Muscle layer of colon (tissue), 2 donors: Measurements from ENCODE around the gene CDKAL1.
"Not testable (repeated sequence)": the region's sequence is repeated elsewhere in the genome, so short reads cannot be mapped to it uniquely, and the experiment has no call there.

Experiments used
- H3K27ac ChIP-seq: one replicate; pipeline ENCODE4 v1.7.0; 2013; ENCODE audit warnings: low read depth, mild to moderate bottlenecking, low read length, moderate library complexity
- H3K27me3 ChIP-seq, 2 donors: one replicate each; pipeline ENCODE4 v1.7.0; 2013; ENCODE audit warnings: low read length in 2 of 2, mild to moderate bottlenecking in 2 of 2; ENCODE audit not compliant: insufficient read depth in 2 of 2, control insufficient read depth in 1 of 2
- H3K36me3 ChIP-seq: one replicate; pipeline ENCODE4 v1.7.0; 2013; ENCODE audit warnings: mild to moderate bottlenecking, low read length; ENCODE audit not compliant: insufficient read depth
- H3K4me1 ChIP-seq: one replicate; pipeline ENCODE4 v1.7.0; 2013; ENCODE audit warnings: mild to moderate bottlenecking, low read length; ENCODE audit not compliant: insufficient read depth
- H3K4me3 ChIP-seq, 2 donors: one replicate each; pipeline ENCODE4 v1.7.0; 2013; ENCODE audit warnings: low read length in 2 of 2, low read depth in 1 of 2, mild to moderate bottlenecking in 1 of 2, moderate library complexity in 1 of 2
- H3K9ac ChIP-seq: one replicate; pipeline ENCODE4 v1.7.0; 2013; ENCODE audit warnings: low read length
- H3K9me3 ChIP-seq: one replicate; pipeline ENCODE4 v1.7.0; 2013; ENCODE audit warnings: mild to moderate bottlenecking, low read length
- donor health status: abdominal sarcoma.
- donor health status: Adenocarcinoma of cecum.

CDKAL1 gene

DNA sequence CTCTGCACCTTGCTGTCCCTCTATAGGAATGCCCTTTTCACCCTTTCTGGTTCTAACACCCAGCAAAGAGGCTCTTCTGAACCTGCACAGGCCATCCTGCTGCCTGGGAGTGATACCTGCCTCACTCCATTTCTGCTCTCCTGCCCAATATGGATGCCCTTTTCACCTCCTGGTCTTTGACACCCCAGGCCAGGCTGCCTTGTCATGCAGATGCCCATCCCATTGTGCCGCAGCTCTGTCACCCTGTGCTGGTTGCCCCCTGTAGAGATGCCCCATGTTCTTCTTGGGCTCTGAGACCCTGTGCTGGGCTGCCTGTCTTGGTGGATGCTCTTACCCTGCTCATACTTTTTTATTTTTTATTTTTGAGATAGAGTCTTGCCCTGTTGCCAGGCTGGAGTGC, 95.3 kb downstream of the CDKAL1 start:
- H3K9me3 ChIP-seq, result no peaks in the 10 kb centered on the region
- no peaks in the 10 kb centered on the region for H3K36me3 ChIP-seq
- no peaks in the 10 kb centered on the region for H3K27me3 ChIP-seq
- H3K27ac ChIP-seq, result no peak overlapping the region
- H3K4me1 ChIP-seq, result no peaks in the 10 kb centered on the region
- no peak overlapping the region for H3K4me3 ChIP-seq
- no peak overlapping the region for H3K9ac ChIP-seq

DNA sequence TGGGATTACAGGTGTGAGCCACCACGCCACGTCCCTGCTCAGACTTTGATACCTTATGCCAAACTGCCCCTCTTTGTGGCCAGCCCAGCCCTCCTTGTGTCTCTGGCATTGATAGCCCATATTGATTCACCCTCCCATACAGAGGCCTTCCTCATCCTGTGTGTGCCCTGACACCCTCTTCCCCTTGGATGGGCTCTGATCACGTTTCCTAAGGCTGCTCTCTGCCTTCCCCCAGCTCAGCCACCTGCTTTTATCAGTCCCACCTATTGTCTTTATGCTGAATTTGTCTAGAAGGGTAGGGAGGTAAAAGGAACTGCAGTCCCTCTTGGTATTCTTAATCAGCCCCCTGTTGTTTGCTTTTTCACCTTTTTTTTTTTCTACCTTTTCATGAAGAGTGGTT, 95.9 kb downstream of the CDKAL1 start:
- no peaks in the 10 kb centered on the region for H3K36me3 ChIP-seq
- no peak overlapping the region for H3K9ac ChIP-seq
- H3K9me3 ChIP-seq, result no peaks in the 10 kb centered on the region
- H3K27ac ChIP-seq, result no peak overlapping the region
- H3K4me1 ChIP-seq, result no peaks in the 10 kb centered on the region
- H3K4me3 ChIP-seq, result no peak overlapping the region
- H3K27me3 ChIP-seq, result no peaks in the 10 kb centered on the region

GRCh38 chr6:20630617-20631548, 96.6 kb downstream of the CDKAL1 start:
- H3K27ac ChIP-seq, result no peak overlapping the region
- no peak overlapping the region for H3K4me3 ChIP-seq
- no peaks in the 10 kb centered on the region for H3K4me1 ChIP-seq
- no peaks in the 10 kb centered on the region for H3K36me3 ChIP-seq
- H3K27me3 ChIP-seq, result no peaks in the 10 kb centered on the region
- no peak overlapping the region for H3K9ac ChIP-seq
- no peaks in the 10 kb centered on the region for H3K9me3 ChIP-seq

DNA sequence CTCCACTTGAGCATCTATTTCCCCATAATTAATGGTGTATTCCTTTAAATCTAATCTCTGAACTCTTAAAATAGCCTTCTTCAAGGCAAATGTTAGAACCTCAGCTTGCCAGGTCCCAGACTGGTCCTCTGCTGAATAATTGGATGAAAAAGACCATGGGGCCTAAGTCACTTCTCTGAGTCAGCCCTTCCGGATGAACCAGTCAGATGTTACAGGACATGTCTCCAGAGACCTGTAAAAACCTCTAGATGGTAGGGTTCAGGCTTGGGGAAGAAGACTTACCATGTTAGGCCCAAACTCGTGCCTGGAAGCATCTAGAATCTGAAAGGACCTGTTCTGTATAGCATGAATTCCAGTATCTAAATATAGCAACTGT, 97.3 kb downstream of the CDKAL1 start:
- Histone ChIP-seq H3K36me3 (no peaks in the 10 kb centered on the region), H3K4me3 (no peak overlapping the region), H3K4me1 (no peaks in the 10 kb centered on the region), H3K27ac (no peak overlapping the region), H3K9ac (no peak overlapping the region), H3K27me3 (no peaks in the 10 kb centered on the region), H3K9me3 (no peaks in the 10 kb centered on the region)

DNA sequence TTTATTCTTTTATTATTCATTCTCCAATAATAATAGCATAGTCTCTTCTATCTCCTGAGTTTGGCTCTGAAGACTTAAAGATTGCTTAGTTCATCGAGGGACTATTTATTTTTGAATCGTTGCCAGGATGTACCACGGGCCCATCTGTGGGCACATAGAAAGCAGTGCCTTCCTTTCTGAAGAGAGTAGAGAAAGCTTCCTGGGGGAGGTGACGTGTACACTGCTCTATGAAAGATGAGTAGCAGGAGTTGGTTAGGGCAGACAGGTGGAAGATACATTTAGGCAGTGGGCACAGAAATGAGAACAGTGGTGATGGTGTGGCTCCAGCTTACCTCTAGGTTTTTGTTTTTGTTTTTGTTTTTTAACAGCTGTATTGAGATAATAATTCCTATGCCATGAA, 98.4 kb downstream of the CDKAL1 start:
- H3K27me3 ChIP-seq, result no peaks in the 10 kb centered on the region

GRCh38 chr6:20633566-20634340, 99.5 kb downstream of the CDKAL1 start:
- no peak overlapping the region for H3K4me3 ChIP-seq
- H3K4me1 ChIP-seq, result no peaks in the 10 kb centered on the region
- no peaks in the 10 kb centered on the region for H3K36me3 ChIP-seq
- no peak overlapping the region for H3K27ac ChIP-seq
- no peaks in the 10 kb centered on the region for H3K27me3 ChIP-seq
- H3K9ac ChIP-seq, result no peak overlapping the region
- no peaks in the 10 kb centered on the region for H3K9me3 ChIP-seq

More for the DNA sequence above, 98.4 kb downstream of the CDKAL1 start:
- Histone ChIP-seq H3K27ac (no peak overlapping the region), H3K4me3 (no peak overlapping the region), H3K4me1 (no peaks in the 10 kb centered on the region), H3K9ac (no peak overlapping the region), H3K9me3 (no peaks in the 10 kb centered on the region), H3K36me3 (no peaks in the 10 kb centered on the region)

DNA sequence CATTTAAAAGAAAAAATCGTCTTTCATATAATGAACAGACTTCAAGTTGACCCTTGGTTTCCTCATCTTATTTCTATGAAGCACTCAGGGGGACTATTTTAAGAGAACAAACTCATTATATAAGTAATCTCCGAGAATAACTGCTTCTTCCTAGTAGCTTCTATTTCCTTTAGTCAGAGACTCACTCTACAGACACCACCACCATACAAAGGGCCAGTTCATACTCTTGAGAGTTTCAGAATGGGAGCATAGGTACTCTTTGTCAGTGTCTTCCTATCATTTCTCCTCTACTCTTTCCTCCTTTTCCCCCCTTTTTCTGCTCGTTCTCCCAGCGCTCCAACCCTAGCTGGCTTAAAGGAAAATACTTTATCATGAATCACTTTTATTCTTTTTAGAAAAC, 104.9 kb downstream of the CDKAL1 start:
- Histone ChIP-seq H3K36me3 (no peaks in the 10 kb centered on the region), H3K9ac (no peak overlapping the region), H3K4me3 (no peak overlapping the region), H3K4me1 (no peaks in the 10 kb centered on the region), H3K9me3 (no peaks in the 10 kb centered on the region), H3K27ac (no peak overlapping the region), H3K27me3 (no peaks in the 10 kb centered on the region)

DNA sequence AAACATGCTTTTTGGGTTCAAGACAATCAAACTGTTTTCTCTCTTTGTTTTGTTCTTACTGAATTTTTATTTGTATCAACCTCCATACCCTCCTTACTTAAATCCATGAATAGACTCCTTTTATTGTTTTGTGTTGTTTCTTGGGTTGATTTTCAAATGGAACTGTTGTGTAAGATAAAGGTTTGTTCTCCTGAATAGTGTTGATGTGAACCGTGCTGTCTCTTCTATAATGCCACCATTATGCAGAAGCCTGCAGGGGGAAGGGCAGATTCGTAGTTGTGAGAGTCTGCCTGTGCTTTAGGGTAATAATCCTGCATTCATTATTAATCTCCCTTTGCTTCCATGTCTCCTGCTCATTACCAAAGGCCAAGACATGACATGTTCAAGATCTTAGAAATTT, 105.9 kb downstream of the CDKAL1 start:
- Histone ChIP-seq H3K4me1 (no peaks in the 10 kb centered on the region), H3K9me3 (no peaks in the 10 kb centered on the region), H3K27me3 (no peaks in the 10 kb centered on the region), H3K4me3 (no peak overlapping the region), H3K27ac (no peak overlapping the region), H3K9ac (no peak overlapping the region), H3K36me3 (no peaks in the 10 kb centered on the region)

DNA sequence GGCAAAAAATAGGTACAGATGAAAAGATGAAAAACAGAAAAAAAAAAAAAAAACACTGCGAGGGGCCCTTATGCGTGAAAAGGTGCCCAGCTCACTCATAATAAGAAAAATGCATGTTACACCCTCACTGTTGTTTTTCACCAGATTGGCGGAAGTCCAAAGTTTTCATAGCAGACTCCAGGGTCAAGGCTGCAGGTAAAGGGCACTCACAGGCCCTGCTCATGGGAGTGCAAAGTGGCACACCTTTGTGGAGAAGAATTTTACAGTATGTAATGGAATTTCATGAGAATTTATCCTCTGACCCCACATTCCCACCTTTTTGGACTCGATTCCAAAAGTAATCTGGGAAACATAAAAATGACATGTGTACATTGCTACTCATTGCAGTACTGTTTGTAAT, 108.2 kb downstream of the CDKAL1 start:
- Histone ChIP-seq H3K4me1 (no peaks in the 10 kb centered on the region), H3K27ac (no peak overlapping the region), H3K4me3 (no peak overlapping the region), H3K9ac (no peak overlapping the region), H3K9me3 (no peaks in the 10 kb centered on the region), H3K27me3 (no peaks in the 10 kb centered on the region), H3K36me3 (no peaks in the 10 kb centered on the region)

- Histone ChIP-seq H3K36me3 (no peaks in the 10 kb centered on the region), H3K27ac (no peak overlapping the region), H3K4me3 (no peak overlapping the region), H3K9ac (no peak overlapping the region), H3K4me1 (no peaks in the 10 kb centered on the region), H3K27me3 (no peaks in the 10 kb centered on the region), H3K9me3 (no peaks in the 10 kb centered on the region)
Measured at GRCh38 chr6:20644667-20645370, 110.6 kb downstream of the CDKAL1 start.

GRCh38 chr6:20645572-20645971, 111.3 kb downstream of the CDKAL1 start:
- H3K9me3 ChIP-seq, H3K9ac ChIP-seq, H3K27ac ChIP-seq, H3K4me1 ChIP-seq, H3K4me3 ChIP-seq, H3K36me3 ChIP-seq, H3K27me3 ChIP-seq: not testable (repeated sequence)
